Loucy (cell line): ENCODE results near the gene ABCA1.

ENCODE experiments used
- EZH2phosphoT487 ChIP-seq: fragments of 200-600 bp; IDR thresholded peaks from 2 replicates; pipeline ENCODE4 v1.6.1; 2018; ENCODE audit warnings: antibody characterized with exemption, mild to moderate bottlenecking, moderate library complexity, borderline replicate concordance
- TF ChIP-seq, protein P1 (sequence below): fragments of 200-600 bp; sonication (generic); conservative IDR thresholded peaks from 2 replicates; pipeline ENCODE4 v1.5.1; 2014; ENCODE audit warnings: mild to moderate bottlenecking, antibody characterized with exemption, low read length

DNA sequence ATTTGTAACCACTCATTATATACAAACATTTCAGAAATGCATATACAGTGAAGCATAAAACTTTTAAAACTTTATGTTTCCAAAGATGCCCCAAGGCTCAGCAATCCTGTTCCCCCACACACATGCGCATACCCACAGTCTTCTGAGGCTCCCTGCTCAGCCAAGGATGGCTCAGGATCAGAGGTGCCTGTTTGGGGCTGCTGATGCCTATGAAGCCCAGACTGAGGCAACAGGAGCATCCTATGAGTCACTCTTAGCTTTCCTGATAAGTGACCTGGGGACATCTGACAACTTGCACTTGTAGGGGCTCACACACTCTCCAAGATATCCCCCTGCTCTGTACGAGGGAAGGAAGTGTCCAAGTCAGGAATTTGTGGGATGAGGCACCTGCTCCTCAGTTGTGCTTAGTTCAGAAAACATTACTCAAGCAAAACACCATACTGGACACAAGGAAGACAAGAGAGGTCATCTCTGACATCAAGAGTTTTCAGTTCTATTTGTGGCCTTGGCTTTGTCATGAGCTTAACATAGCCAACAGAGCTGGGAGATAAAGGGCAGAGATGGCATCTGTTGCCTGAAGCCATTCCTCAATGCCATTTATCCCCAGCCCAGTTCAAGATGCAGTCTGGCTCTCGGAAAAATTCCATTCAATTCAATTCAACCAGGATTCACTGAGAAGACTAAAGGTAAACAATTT, 101.7 kb downstream of the ABCA1 start:
- TF ChIP-seq, protein P1, sequence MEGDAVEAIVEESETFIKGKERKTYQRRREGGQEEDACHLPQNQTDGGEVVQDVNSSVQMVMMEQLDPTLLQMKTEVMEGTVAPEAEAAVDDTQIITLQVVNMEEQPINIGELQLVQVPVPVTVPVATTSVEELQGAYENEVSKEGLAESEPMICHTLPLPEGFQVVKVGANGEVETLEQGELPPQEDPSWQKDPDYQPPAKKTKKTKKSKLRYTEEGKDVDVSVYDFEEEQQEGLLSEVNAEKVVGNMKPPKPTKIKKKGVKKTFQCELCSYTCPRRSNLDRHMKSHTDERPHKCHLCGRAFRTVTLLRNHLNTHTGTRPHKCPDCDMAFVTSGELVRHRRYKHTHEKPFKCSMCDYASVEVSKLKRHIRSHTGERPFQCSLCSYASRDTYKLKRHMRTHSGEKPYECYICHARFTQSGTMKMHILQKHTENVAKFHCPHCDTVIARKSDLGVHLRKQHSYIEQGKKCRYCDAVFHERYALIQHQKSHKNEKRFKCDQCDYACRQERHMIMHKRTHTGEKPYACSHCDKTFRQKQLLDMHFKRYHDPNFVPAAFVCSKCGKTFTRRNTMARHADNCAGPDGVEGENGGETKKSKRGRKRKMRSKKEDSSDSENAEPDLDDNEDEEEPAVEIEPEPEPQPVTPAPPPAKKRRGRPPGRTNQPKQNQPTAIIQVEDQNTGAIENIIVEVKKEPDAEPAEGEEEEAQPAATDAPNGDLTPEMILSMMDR = no peak
- TF ChIP-seq EZH2phosphoT487 = no peak
